Measurements from ENCODE around the gene C2CD4C. TPM values are rescaled to one million over a fixed set of nuclear protein-coding genes. Genes with fewer than 3 reads are reported as not detected.
"Not testable (repeated sequence)": the region's sequence is repeated elsewhere in the genome, so short reads cannot be mapped to it uniquely, and the experiment has no call there.

The C2CD4C gene
- total and polyA plus RNA-seq, 4 donors: 8.7 to 32.6 (median 20.1) TPM

- H3K27ac ChIP-seq (ENCODE audit: low read depth, low read length): no peak overlapping the region
- no peak for DNase-seq (ENCODE audit: low read depth in 4 of 6, low spot score in 6 of 6)
- no peaks in the 10 kb centered on the region for H3K27me3 ChIP-seq (ENCODE audit: control insufficient read depth, insufficient read depth, low read length)
- WGBS (ENCODE audit: insufficient coverage): 83% methylated on average over 51 of the region's 51 CpGs
- H3K9me3 ChIP-seq (ENCODE audit: control insufficient read depth, insufficient read depth, low read length): no peaks in the 10 kb centered on the region
- H3K4me1 ChIP-seq (ENCODE audit: control insufficient read depth, insufficient read depth, low read length): peaks cover 14% of the 10 kb centered on the region
- H3K36me3 ChIP-seq (ENCODE audit: control insufficient read depth, insufficient read depth, low read length): peaks cover 92% of the 10 kb centered on the region
- H3K4me3 ChIP-seq (ENCODE audit: low read depth, low read length): no peak overlapping the region
These were observed 10.1 kb upstream of the C2CD4C start for GRCh38 chr19:418761-419671.

- 90% methylated on average over 13 of the region's 14 CpGs for WGBS (ENCODE audit: insufficient coverage)
- Histone ChIP-seq H3K27me3 (ENCODE audit: control insufficient read depth, insufficient read depth, low read length) (no peaks in the 10 kb centered on the region), H3K27ac (ENCODE audit: low read depth, low read length) (no peak overlapping the region), H3K9me3 (ENCODE audit: control insufficient read depth, insufficient read depth, low read length) (no peaks in the 10 kb centered on the region), H3K4me1 (ENCODE audit: control insufficient read depth, insufficient read depth, low read length) (peaks cover 23% of the 10 kb centered on the region), H3K36me3 (ENCODE audit: control insufficient read depth, insufficient read depth, low read length) (peaks cover 71% of the 10 kb centered on the region), H3K4me3 (ENCODE audit: low read depth, low read length) (no peak overlapping the region)
- DNase-seq (ENCODE audit: low read depth in 4 of 6, low spot score in 6 of 6): no peak
These were observed 7.5 kb upstream of the C2CD4C start for GRCh38 chr19:416416-416815.

GRCh38 chr19:415292-415691 is 6.3 kb upstream of the C2CD4C start:
- 80% methylated on average over 1 of the region's 1 CpG for WGBS (ENCODE audit: insufficient coverage)

GRCh38 chr19:413756-414420 is 4.9 kb upstream of the C2CD4C start:
- H3K9me3 ChIP-seq (ENCODE audit: control insufficient read depth, insufficient read depth, low read length): peaks cover 2% of the 10 kb centered on the region
- peaks cover 31% of the 10 kb centered on the region for H3K4me1 ChIP-seq (ENCODE audit: control insufficient read depth, insufficient read depth, low read length)
- 81% methylated on average over 10 of the region's 15 CpGs for WGBS (ENCODE audit: insufficient coverage)
- DNase-seq (ENCODE audit: low read depth in 4 of 6, low spot score in 6 of 6): no peak
- no peak overlapping the region for H3K4me3 ChIP-seq (ENCODE audit: low read depth, low read length)
- no peak overlapping the region for H3K27ac ChIP-seq (ENCODE audit: low read depth, low read length)
- peaks cover 52% of the 10 kb centered on the region for H3K36me3 ChIP-seq (ENCODE audit: control insufficient read depth, insufficient read depth, low read length)
- H3K27me3 ChIP-seq (ENCODE audit: control insufficient read depth, insufficient read depth, low read length): peaks cover 9% of the 10 kb centered on the region

More at GRCh38 chr19:415292-415691, 6.3 kb upstream of the C2CD4C start:
- no peak overlapping the region for H3K27ac ChIP-seq (ENCODE audit: low read depth, low read length)
- peaks cover 26% of the 10 kb centered on the region for H3K4me1 ChIP-seq (ENCODE audit: control insufficient read depth, insufficient read depth, low read length)
- H3K9me3 ChIP-seq (ENCODE audit: control insufficient read depth, insufficient read depth, low read length): peaks cover 2% of the 10 kb centered on the region
- H3K36me3 ChIP-seq (ENCODE audit: control insufficient read depth, insufficient read depth, low read length): peaks cover 66% of the 10 kb centered on the region
- H3K4me3 ChIP-seq (ENCODE audit: low read depth, low read length): no peak overlapping the region
- H3K27me3 ChIP-seq (ENCODE audit: control insufficient read depth, insufficient read depth, low read length): peaks cover 2% of the 10 kb centered on the region
- DNase-seq (ENCODE audit: low read depth in 4 of 6, low spot score in 6 of 6): no peak

- no peak overlapping the region for H3K27ac ChIP-seq (ENCODE audit: low read depth, low read length)
- no peak overlapping the region for H3K4me3 ChIP-seq (ENCODE audit: low read depth, low read length)
- peaks cover 37% of the 10 kb centered on the region for H3K4me1 ChIP-seq (ENCODE audit: control insufficient read depth, insufficient read depth, low read length)
- no peak for DNase-seq (ENCODE audit: low read depth in 4 of 6, low spot score in 6 of 6)
- 37% methylated on average over 24 of the region's 36 CpGs for WGBS (ENCODE audit: insufficient coverage)
- H3K9me3 ChIP-seq (ENCODE audit: control insufficient read depth, insufficient read depth, low read length): peaks cover 2% of the 10 kb centered on the region
- H3K36me3 ChIP-seq (ENCODE audit: control insufficient read depth, insufficient read depth, low read length): peaks cover 42% of the 10 kb centered on the region
- H3K27me3 ChIP-seq (ENCODE audit: control insufficient read depth, insufficient read depth, low read length): peaks cover 9% of the 10 kb centered on the region
These were observed 3.7 kb upstream of the C2CD4C start for GRCh38 chr19:412356-413355.

- 61% methylated on average over 11 of the region's 13 CpGs for WGBS (ENCODE audit: insufficient coverage)
- Histone ChIP-seq H3K27me3 (ENCODE audit: control insufficient read depth, insufficient read depth, low read length) (peaks cover 9% of the 10 kb centered on the region), H3K27ac (ENCODE audit: low read depth, low read length) (no peak overlapping the region), H3K36me3 (ENCODE audit: control insufficient read depth, insufficient read depth, low read length) (peaks cover 40% of the 10 kb centered on the region), H3K4me1 (ENCODE audit: control insufficient read depth, insufficient read depth, low read length) (peaks cover 38% of the 10 kb centered on the region), H3K4me3 (ENCODE audit: low read depth, low read length) (no peak overlapping the region), H3K9me3 (ENCODE audit: control insufficient read depth, insufficient read depth, low read length) (peaks cover 2% of the 10 kb centered on the region)
- no peak for DNase-seq (ENCODE audit: low read depth in 4 of 6, low spot score in 6 of 6)
These were observed 2.9 kb upstream of the C2CD4C start for GRCh38 chr19:411723-412355.

GRCh38 chr19:411121-411722 is 2.3 kb upstream of the C2CD4C start:
- H3K9me3 ChIP-seq (ENCODE audit: control insufficient read depth, insufficient read depth, low read length); H3K27me3 ChIP-seq (ENCODE audit: control insufficient read depth, insufficient read depth, low read length); H3K27ac ChIP-seq (ENCODE audit: low read depth, low read length); H3K4me3 ChIP-seq (ENCODE audit: low read depth, low read length); DNase-seq (ENCODE audit: low read depth in 4 of 6, low spot score in 6 of 6): not testable (repeated sequence)
- H3K4me1 ChIP-seq (ENCODE audit: control insufficient read depth, insufficient read depth, low read length): peaks cover 44% of the 10 kb centered on the region
- peaks cover 40% of the 10 kb centered on the region for H3K36me3 ChIP-seq (ENCODE audit: control insufficient read depth, insufficient read depth, low read length)
- 88% methylated on average over 15 of the region's 22 CpGs for WGBS (ENCODE audit: insufficient coverage)

GRCh38 chr19:410243-410781 is 1.4 kb upstream of the C2CD4C start:
- Histone ChIP-seq H3K27me3 (ENCODE audit: control insufficient read depth, insufficient read depth, low read length) (peaks cover 9% of the 10 kb centered on the region), H3K9me3 (ENCODE audit: control insufficient read depth, insufficient read depth, low read length) (peaks cover 2% of the 10 kb centered on the region), H3K36me3 (ENCODE audit: control insufficient read depth, insufficient read depth, low read length) (peaks cover 39% of the 10 kb centered on the region), H3K27ac (ENCODE audit: low read depth, low read length) (no peak overlapping the region), H3K4me3 (ENCODE audit: low read depth, low read length) (no peak overlapping the region), H3K4me1 (ENCODE audit: control insufficient read depth, insufficient read depth, low read length) (peaks cover 53% of the 10 kb centered on the region)
- WGBS (ENCODE audit: insufficient coverage): 54% methylated on average over 10 of the region's 21 CpGs
- peak in 2 of 6 donors; percentile 33 to 55 for DNase-seq (ENCODE audit: low read depth in 4 of 6, low spot score in 6 of 6)
